GM19238 (cell line): ENCODE results near the gene CNR1.
A peak's percentile ranks its signal among the peaks of the same experiment; 100 is the strongest.
"Not testable (repeated sequence)": the region's sequence is repeated elsewhere in the genome, so short reads cannot be mapped to it uniquely, and the experiment has no call there.

Experiments
- DNase-seq: peaks from one replicate; pipeline ENCODE4 v3.0.0; 2011; ENCODE audit warnings: low spot score; ENCODE audit not compliant: insufficient read length

The CNR1 gene

GRCh38 chr6:88165844-88166492 is at the start of gene CNR1:
TSS of gene CNR1 (minus strand) at chr6:88166347. CDS start at chr6:88145274, 21,073 bp downstream.
- DNase-seq, result peak; percentile 42

- no peak for DNase-seq
Measured at GRCh38 chr6:88211446-88211845, 45.3 kb upstream of the CNR1 start.

- DNase-seq, result no peak
Measured at GRCh38 chr6:88209301-88209700, 43.2 kb upstream of the CNR1 start.

GRCh38 chr6:88208726-88209125 is 42.6 kb upstream of the CNR1 start:
- DNase-seq, result no peak

- not testable (repeated sequence) for DNase-seq
Measured at GRCh38 chr6:88201734-88202133, 35.6 kb upstream of the CNR1 start.

- no peak for DNase-seq
Measured at GRCh38 chr6:88184921-88185320, 18.8 kb upstream of the CNR1 start.

- no peak for DNase-seq
Measured at GRCh38 chr6:88183471-88183870, 17.3 kb upstream of the CNR1 start.

GRCh38 chr6:88179692-88180091 is 13.5 kb upstream of the CNR1 start:
- DNase-seq, result no peak

GRCh38 chr6:88177961-88178464 is 11.9 kb upstream of the CNR1 start:
- no peak for DNase-seq

- DNase-seq, result no peak
Measured at GRCh38 chr6:88174906-88175305, 8.8 kb upstream of the CNR1 start.

- no peak for DNase-seq
Measured at GRCh38 chr6:88171312-88171711, 5.2 kb upstream of the CNR1 start.

- no peak for DNase-seq
Measured at GRCh38 chr6:88168362-88168761, 2.2 kb upstream of the CNR1 start.

- DNase-seq, result no peak
Measured at GRCh38 chr6:88167352-88167937, 1.3 kb upstream of the CNR1 start.

- peak; percentile 50 for DNase-seq
Measured at GRCh38 chr6:88166493-88167351, 575 bp upstream of the CNR1 start.

- DNase-seq, result no peak
Measured at GRCh38 chr6:88165087-88165843, 882 bp downstream of the CNR1 start.

- no peak for DNase-seq
Measured at GRCh38 chr6:88164061-88164460, 2.1 kb downstream of the CNR1 start.

- DNase-seq, result no peak
Measured at GRCh38 chr6:88163616-88164015, 2.5 kb downstream of the CNR1 start.

- no peak for DNase-seq
Measured at GRCh38 chr6:88161940-88162339, 4.2 kb downstream of the CNR1 start.

GRCh38 chr6:88157106-88157505 is 9.0 kb downstream of the CNR1 start:
- no peak for DNase-seq

GRCh38 chr6:88145298-88145963 is 20.7 kb downstream of the CNR1 start:
- DNase-seq, result no peak
